ENCODE data around the gene RNMT.

- TF ChIP-seq CTCF (conservative IDR thresholded peaks at IDR 0.05; ENCODE audit: low read length) (no peak), EZH2phosphoT487 (IDR thresholded peaks at IDR 0.05; ENCODE audit: borderline replicate concordance, low read depth, low read length) (no peak)
Observed at GRCh38 chr18:13710414-13710831, 16.1 kb upstream of the RNMT start.
